ENCODE results near the gene ASXL1.
A peak's percentile ranks its signal among the peaks of the same experiment; 100 is the strongest.

DNA sequence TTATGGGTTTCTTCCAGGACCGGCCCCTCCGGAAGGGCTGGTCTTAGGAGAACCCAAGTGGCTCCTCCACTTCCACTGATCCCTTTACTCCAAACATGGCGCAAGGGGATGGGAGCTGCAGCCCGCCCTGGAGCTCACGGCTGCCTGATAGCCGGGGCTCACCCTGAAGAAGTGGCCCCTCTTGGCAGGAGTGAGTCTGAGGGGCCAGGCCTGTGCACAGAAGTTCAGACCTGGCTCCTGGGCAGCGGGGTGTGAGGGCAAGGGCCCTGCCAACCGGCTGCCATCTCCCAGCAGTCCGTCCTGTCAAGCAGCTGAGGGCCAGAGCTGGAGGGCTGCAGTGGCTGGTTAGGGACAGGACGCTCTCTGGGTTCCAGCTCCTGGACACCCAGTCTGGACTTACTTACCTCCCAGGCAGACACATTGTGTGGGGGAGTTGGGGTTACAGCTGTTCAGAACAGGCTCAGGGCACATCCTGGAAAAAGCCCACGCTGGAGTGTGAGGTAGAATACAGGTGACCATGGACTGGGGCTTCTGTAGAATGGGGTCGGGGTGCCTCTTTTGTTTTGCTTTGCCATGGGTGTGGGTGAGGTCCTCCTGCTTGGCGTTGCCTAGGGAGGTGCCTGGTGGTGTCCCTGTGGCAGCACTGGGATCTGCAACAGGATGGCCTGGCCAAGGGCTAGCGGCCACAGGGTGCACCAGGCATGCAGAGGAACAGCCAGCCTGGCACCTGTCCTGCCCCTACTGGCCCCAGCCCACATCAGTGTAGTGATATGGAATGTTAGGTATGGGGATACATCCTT lies 88.4 kb downstream of the ASXL1 start:
- TF ChIP-seq POLR2AphosphoS5 (IDR thresholded peaks at IDR 0.05) (no peak), POLR2A (IDR thresholded peaks at IDR 0.05) (no peak)
- TF ChIP-seq, protein P1, sequence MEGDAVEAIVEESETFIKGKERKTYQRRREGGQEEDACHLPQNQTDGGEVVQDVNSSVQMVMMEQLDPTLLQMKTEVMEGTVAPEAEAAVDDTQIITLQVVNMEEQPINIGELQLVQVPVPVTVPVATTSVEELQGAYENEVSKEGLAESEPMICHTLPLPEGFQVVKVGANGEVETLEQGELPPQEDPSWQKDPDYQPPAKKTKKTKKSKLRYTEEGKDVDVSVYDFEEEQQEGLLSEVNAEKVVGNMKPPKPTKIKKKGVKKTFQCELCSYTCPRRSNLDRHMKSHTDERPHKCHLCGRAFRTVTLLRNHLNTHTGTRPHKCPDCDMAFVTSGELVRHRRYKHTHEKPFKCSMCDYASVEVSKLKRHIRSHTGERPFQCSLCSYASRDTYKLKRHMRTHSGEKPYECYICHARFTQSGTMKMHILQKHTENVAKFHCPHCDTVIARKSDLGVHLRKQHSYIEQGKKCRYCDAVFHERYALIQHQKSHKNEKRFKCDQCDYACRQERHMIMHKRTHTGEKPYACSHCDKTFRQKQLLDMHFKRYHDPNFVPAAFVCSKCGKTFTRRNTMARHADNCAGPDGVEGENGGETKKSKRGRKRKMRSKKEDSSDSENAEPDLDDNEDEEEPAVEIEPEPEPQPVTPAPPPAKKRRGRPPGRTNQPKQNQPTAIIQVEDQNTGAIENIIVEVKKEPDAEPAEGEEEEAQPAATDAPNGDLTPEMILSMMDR (IDR thresholded peaks at IDR 0.05) = peak in 1 of 7 experiments; percentile 8

Measured in stomach (tissue), 4 donors.